ENCODE data around the gene PLCB4. TPM values are rescaled to one million over a fixed set of nuclear protein-coding genes. Genes with fewer than 3 reads are reported as not detected.

PLCB4 gene
- total and polyA plus RNA-seq, 2 donors (not counting 1 experiment from before 2014, with no cell fraction given) = 7.3 to 13.7 TPM

- no peak for TF ChIP-seq EZH2 (IDR thresholded peaks at IDR 0.05; ENCODE audit: low read length, missing control alignments)
- TF ChIP-seq, protein P1, sequence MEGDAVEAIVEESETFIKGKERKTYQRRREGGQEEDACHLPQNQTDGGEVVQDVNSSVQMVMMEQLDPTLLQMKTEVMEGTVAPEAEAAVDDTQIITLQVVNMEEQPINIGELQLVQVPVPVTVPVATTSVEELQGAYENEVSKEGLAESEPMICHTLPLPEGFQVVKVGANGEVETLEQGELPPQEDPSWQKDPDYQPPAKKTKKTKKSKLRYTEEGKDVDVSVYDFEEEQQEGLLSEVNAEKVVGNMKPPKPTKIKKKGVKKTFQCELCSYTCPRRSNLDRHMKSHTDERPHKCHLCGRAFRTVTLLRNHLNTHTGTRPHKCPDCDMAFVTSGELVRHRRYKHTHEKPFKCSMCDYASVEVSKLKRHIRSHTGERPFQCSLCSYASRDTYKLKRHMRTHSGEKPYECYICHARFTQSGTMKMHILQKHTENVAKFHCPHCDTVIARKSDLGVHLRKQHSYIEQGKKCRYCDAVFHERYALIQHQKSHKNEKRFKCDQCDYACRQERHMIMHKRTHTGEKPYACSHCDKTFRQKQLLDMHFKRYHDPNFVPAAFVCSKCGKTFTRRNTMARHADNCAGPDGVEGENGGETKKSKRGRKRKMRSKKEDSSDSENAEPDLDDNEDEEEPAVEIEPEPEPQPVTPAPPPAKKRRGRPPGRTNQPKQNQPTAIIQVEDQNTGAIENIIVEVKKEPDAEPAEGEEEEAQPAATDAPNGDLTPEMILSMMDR (conservative IDR thresholded peaks at IDR 0.05 in 1 of 2, IDR thresholded peaks at IDR 0.05 in 1 of 2; ENCODE audit: low read depth in 1 of 2, low read length in 2 of 2) = no peak
- Histone ChIP-seq H3K27me3 (ENCODE audit: control insufficient read depth, insufficient read depth, low read length) (no peaks in the 10 kb centered on the region), H3K4me2 (ENCODE audit: extremely low read depth, insufficient read depth, low read length) (no peak overlapping the region), H2AFZ (ENCODE audit: low read length) (no peak overlapping the region), H3K9me3 (ENCODE audit: control insufficient read depth, insufficient read depth, low read depth, low read length) (no peaks in the 10 kb centered on the region), H3K36me3 (ENCODE audit: control insufficient read depth, insufficient read depth, low read length) (no peaks in the 10 kb centered on the region), H3K79me2 (ENCODE audit: control insufficient read depth, insufficient read depth, low read length) (no peaks in the 10 kb centered on the region), H3K9ac (ENCODE audit: insufficient read depth, low read length) (no peak overlapping the region), H3K4me1 (ENCODE audit: control insufficient read depth, extremely low read depth, insufficient read depth, low read length) (no peaks in the 10 kb centered on the region), H4K20me1 (ENCODE audit: control insufficient read depth, extremely low read depth, insufficient read depth, low read length) (no peaks in the 10 kb centered on the region), H3K4me3 (replicated peaks in 1 of 4; ENCODE audit: control extremely low read depth in 1 of 4, insufficient read depth in 1 of 4, low read depth in 3 of 4, low read length in 4 of 4) (no peak overlapping the region), H3K27ac (ENCODE audit: insufficient read depth, low read length) (no peak overlapping the region)
- DNase-seq (ENCODE audit: low read depth in 2 of 2) = no peak
Measured at GRCh38 chr20:9279918-9280401, 211.1 kb downstream of the PLCB4 start.

DNA sequence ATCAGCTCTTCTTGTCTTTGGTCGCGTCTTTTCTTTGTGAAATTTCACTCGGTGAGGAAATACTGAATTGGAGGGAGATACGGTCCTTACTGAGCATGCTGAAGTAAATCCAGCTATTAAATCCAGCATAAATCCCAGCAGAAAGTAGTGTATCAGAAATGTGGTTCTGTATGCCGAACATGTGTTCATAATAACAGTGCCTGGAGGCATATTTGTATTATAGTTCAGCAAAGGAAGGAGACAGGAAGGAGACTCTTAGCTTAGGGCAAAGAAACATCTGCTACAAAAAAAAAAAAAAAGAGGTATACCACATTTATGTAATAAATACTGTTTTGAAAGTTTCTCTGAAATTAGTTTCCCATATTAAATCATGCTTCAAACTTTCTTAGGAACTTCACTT, 211.8 kb downstream of the PLCB4 start:
- no peak overlapping the region for H3K27ac ChIP-seq (ENCODE audit: insufficient read depth, low read length)
- no peaks in the 10 kb centered on the region for H3K4me1 ChIP-seq (ENCODE audit: control insufficient read depth, extremely low read depth, insufficient read depth, low read length)
- H3K27me3 ChIP-seq (ENCODE audit: control insufficient read depth, insufficient read depth, low read length) = no peaks in the 10 kb centered on the region
- no peaks in the 10 kb centered on the region for H3K9me3 ChIP-seq (ENCODE audit: control insufficient read depth, insufficient read depth, low read depth, low read length)
- no peaks in the 10 kb centered on the region for H4K20me1 ChIP-seq (ENCODE audit: control insufficient read depth, extremely low read depth, insufficient read depth, low read length)
- no peaks in the 10 kb centered on the region for H3K36me3 ChIP-seq (ENCODE audit: control insufficient read depth, insufficient read depth, low read length)
- H3K4me3 ChIP-seq (replicated peaks in 1 of 4; ENCODE audit: control extremely low read depth in 1 of 4, insufficient read depth in 1 of 4, low read depth in 3 of 4, low read length in 4 of 4) = no peak overlapping the region
- DNase-seq (ENCODE audit: low read depth in 2 of 2) = no peak
- H3K79me2 ChIP-seq (ENCODE audit: control insufficient read depth, insufficient read depth, low read length) = no peaks in the 10 kb centered on the region
- H3K9ac ChIP-seq (ENCODE audit: insufficient read depth, low read length) = no peak overlapping the region
- H3K4me2 ChIP-seq (ENCODE audit: extremely low read depth, insufficient read depth, low read length) = no peak overlapping the region
- no peak overlapping the region for H2AFZ ChIP-seq (ENCODE audit: low read length)
- no peak for TF ChIP-seq EZH2 (IDR thresholded peaks at IDR 0.05; ENCODE audit: low read length, missing control alignments)
- TF ChIP-seq, protein P1 (conservative IDR thresholded peaks at IDR 0.05 in 1 of 2, IDR thresholded peaks at IDR 0.05 in 1 of 2; ENCODE audit: low read depth in 1 of 2, low read length in 2 of 2) = no peak

GRCh38 chr20:9281803-9282202, 212.9 kb downstream of the PLCB4 start:
- Histone ChIP-seq H3K27me3 (ENCODE audit: control insufficient read depth, insufficient read depth, low read length) (no peaks in the 10 kb centered on the region), H3K4me3 (replicated peaks in 1 of 4; ENCODE audit: control extremely low read depth in 1 of 4, insufficient read depth in 1 of 4, low read depth in 3 of 4, low read length in 4 of 4) (no peak overlapping the region), H3K9ac (ENCODE audit: insufficient read depth, low read length) (no peak overlapping the region), H4K20me1 (ENCODE audit: control insufficient read depth, extremely low read depth, insufficient read depth, low read length) (no peaks in the 10 kb centered on the region), H3K79me2 (ENCODE audit: control insufficient read depth, insufficient read depth, low read length) (no peaks in the 10 kb centered on the region), H2AFZ (ENCODE audit: low read length) (no peak overlapping the region), H3K36me3 (ENCODE audit: control insufficient read depth, insufficient read depth, low read length) (no peaks in the 10 kb centered on the region), H3K4me1 (ENCODE audit: control insufficient read depth, extremely low read depth, insufficient read depth, low read length) (peaks cover 3% of the 10 kb centered on the region), H3K9me3 (ENCODE audit: control insufficient read depth, insufficient read depth, low read depth, low read length) (no peaks in the 10 kb centered on the region), H3K27ac (ENCODE audit: insufficient read depth, low read length) (no peak overlapping the region), H3K4me2 (ENCODE audit: extremely low read depth, insufficient read depth, low read length) (no peak overlapping the region)
- no peak for TF ChIP-seq EZH2 (IDR thresholded peaks at IDR 0.05; ENCODE audit: low read length, missing control alignments)
- TF ChIP-seq, protein P1 (conservative IDR thresholded peaks at IDR 0.05 in 1 of 2, IDR thresholded peaks at IDR 0.05 in 1 of 2; ENCODE audit: low read depth in 1 of 2, low read length in 2 of 2) = no peak
- peak in 1 of 2 donors; percentile 11 for DNase-seq (ENCODE audit: low read depth in 2 of 2)

Data from fibroblast of lung (primary cell).